ENCODE data around the gene CCDC149. TPM values are rescaled to one million over a fixed set of nuclear protein-coding genes. Genes with fewer than 3 reads are reported as not detected.

CCDC149 gene
- total RNA-seq, 4 donors from 2014 or later, result 3.4 to 10.0 (median 7.7) TPM

DNA sequence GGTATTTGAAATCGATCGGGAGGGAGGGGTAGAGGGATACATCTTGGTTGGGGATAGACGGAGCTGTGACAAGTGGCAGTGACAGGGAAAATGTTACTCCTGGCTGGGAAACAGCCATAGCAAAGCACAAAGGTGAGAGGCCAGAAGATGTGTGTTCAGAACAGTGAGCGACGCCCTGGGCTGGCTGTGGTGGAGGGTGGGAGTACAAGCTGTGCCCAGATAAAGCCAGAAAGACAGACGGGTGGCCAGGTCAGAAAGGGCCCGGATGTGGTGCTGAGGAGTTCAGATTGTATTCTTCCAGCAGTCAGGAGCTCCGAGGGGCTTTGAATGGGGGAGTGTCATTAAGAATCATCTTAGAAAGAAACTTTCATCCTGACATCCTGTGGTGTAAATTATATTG is 27.9 kb downstream of the CCDC149 start:
- H3K27ac ChIP-seq, result no peak overlapping the region
- WGBS, 2 donors (ENCODE audit: low coverage in 1 of 2), result 84 to 90% methylated on average over 5 to 8 of the region's 8 CpGs
- no peaks in the 10 kb centered on the region for H3K9me3 ChIP-seq
- in situ Hi-C loops (cut with MboI; ENCODE audit: low pct_ligation_motif_present in 1 of 4, low pct_unique_long_range_greater_than_20kb in 1 of 4, low sequenced_read_pairs in 3 of 4), result no loop called here
- intact Hi-C loops (cut with DNase I; ENCODE audit: low total_unique reads), result no loop called here
- H3K27me3 ChIP-seq, result no peaks in the 10 kb centered on the region
- no peak for TF ChIP-seq EP300 (IDR thresholded peaks at IDR 0.05; ENCODE audit: low read depth)
- DNase-seq, result no peak
- H3K4me1 ChIP-seq, result no peaks in the 10 kb centered on the region
- H3K4me3 ChIP-seq, result no peak overlapping the region
- no peaks in the 10 kb centered on the region for H3K36me3 ChIP-seq

DNA sequence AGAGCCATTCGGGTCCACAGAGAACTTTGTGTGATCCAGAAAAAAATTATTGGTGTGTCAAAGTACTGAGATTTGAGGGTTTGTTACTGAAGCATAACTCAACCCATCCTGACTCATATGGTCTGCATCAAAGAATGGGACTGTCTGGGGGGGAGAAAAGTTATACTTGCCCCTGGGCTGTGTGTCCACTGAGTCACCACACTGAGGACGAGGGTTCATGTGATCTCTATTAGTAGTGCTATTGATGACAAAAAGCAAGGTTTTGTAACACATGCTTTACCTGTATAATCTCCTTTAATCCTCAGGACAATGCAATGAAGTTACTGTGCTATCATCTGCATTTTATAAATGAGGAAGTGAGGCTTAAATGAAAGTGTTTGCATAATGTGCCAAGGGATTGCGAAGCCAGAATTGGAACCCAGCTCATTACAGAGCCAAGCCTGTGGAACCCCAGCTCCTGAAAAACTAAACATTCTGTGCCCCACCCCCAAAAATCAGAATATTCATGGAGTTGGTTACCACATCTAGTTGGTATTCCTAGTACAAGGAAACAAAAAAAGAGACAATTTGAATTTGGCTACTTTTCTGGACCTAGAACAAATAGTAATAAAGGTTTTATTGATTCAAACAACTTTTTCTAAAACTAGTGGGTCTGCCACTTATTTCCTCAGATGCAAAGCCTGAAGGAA is 31.2 kb downstream of the CCDC149 start:
- TF ChIP-seq CTCF (IDR thresholded peaks at IDR 0.05) (no peak), POLR2AphosphoS5 (IDR thresholded peaks at IDR 0.05) (no peak), EP300 (IDR thresholded peaks at IDR 0.05; ENCODE audit: low read depth) (no peak), POLR2A (IDR thresholded peaks at IDR 0.05) (no peak)
- Histone ChIP-seq H3K27me3 (no peaks in the 10 kb centered on the region), H3K4me3 (no peak overlapping the region), H3K36me3 (no peaks in the 10 kb centered on the region), H3K9me3 (no peaks in the 10 kb centered on the region), H3K4me1 (no peaks in the 10 kb centered on the region), H3K27ac (no peak overlapping the region)
- no peak for DNase-seq
- WGBS, 2 donors (ENCODE audit: low coverage in 1 of 2), result 74 to 90% methylated on average over 1 to 3 of the region's 3 CpGs
- intact Hi-C loops (cut with DNase I; ENCODE audit: low total_unique reads), result loop anchor here (2.0 kb wide), 1 partner anchor 29 kb away; no protein-coding TSS in a partner anchor
- in situ Hi-C loops (cut with MboI; ENCODE audit: low pct_ligation_motif_present in 1 of 4, low pct_unique_long_range_greater_than_20kb in 1 of 4, low sequenced_read_pairs in 3 of 4), result no loop called here

GRCh38 chr4:24880186-24880585 is 32.7 kb downstream of the CCDC149 start:
- intact Hi-C loops (cut with DNase I; ENCODE audit: low total_unique reads) (no loop called here), in situ Hi-C loops (cut with MboI; ENCODE audit: low pct_ligation_motif_present in 1 of 4, low pct_unique_long_range_greater_than_20kb in 1 of 4, low sequenced_read_pairs in 3 of 4) (no loop called here)
- TF ChIP-seq POLR2A (IDR thresholded peaks at IDR 0.05) (no peak), CTCF (IDR thresholded peaks at IDR 0.05) (no peak), EP300 (IDR thresholded peaks at IDR 0.05; ENCODE audit: low read depth) (no peak), POLR2AphosphoS5 (IDR thresholded peaks at IDR 0.05) (no peak)
- no peaks in the 10 kb centered on the region for H3K4me1 ChIP-seq
- no peaks in the 10 kb centered on the region for H3K9me3 ChIP-seq
- H3K36me3 ChIP-seq, result no peaks in the 10 kb centered on the region
- H3K27me3 ChIP-seq, result no peaks in the 10 kb centered on the region
- 87 to 91% methylated on average over 8 of the region's 8 CpGs for WGBS, 2 donors (ENCODE audit: low coverage in 1 of 2)
- DNase-seq, result no peak
- H3K27ac ChIP-seq, result no peak overlapping the region
- no peak overlapping the region for H3K4me3 ChIP-seq

- no peak for TF ChIP-seq CTCF (IDR thresholded peaks at IDR 0.05)
- no peak for TF ChIP-seq POLR2A (IDR thresholded peaks at IDR 0.05)
- TF ChIP-seq EP300 (IDR thresholded peaks at IDR 0.05; ENCODE audit: low read depth), result no peak
- TF ChIP-seq POLR2AphosphoS5 (IDR thresholded peaks at IDR 0.05), result no peak
- intact Hi-C loops (cut with DNase I; ENCODE audit: low total_unique reads), result no loop called here
- no peaks in the 10 kb centered on the region for H3K9me3 ChIP-seq
- WGBS, 2 donors (ENCODE audit: low coverage in 1 of 2), result 75 to 80% methylated on average over 1 to 8 of the region's 8 CpGs
- no peaks in the 10 kb centered on the region for H3K36me3 ChIP-seq
- H3K27ac ChIP-seq, result peak overlapping the region in 3 of 4 donors; percentile 4 to 55 (median 36)
- in situ Hi-C loops (cut with MboI; ENCODE audit: low pct_ligation_motif_present in 1 of 4, low pct_unique_long_range_greater_than_20kb in 1 of 4, low sequenced_read_pairs in 3 of 4), result no loop called here
- H3K4me3 ChIP-seq, result no peak overlapping the region
- DNase-seq, result no peak
- H3K4me1 ChIP-seq, result no peaks in the 10 kb centered on the region
- no peaks in the 10 kb centered on the region for H3K27me3 ChIP-seq
Observed at GRCh38 chr4:24878636-24879016, 34.2 kb downstream of the CCDC149 start.

Measured in transverse colon (tissue), 4 donors.